ENCODE measurements around the gene HS6ST2.

The HS6ST2 gene

GRCh38 chrX:132745593-132745992 is 212.8 kb downstream of the HS6ST2 start:
- TF ChIP-seq CTCF (IDR thresholded peaks at IDR 0.05; ENCODE audit: extremely low read depth, insufficient read depth, missing control alignments): no peak
- in situ Hi-C loops (cut with MboI; ENCODE audit: low pct_unique_long_range_greater_than_20kb, low sequenced_read_pairs, unreplicated experiment): no loop called here

GRCh38 chrX:132744470-132744869 is 214.0 kb downstream of the HS6ST2 start:
- DNase-seq (ENCODE audit: low spot score): no peak
- no peak for TF ChIP-seq CTCF (IDR thresholded peaks at IDR 0.05; ENCODE audit: extremely low read depth, insufficient read depth, missing control alignments)
- in situ Hi-C loops (cut with MboI; ENCODE audit: low pct_unique_long_range_greater_than_20kb, low sequenced_read_pairs, unreplicated experiment): no loop called here

More at GRCh38 chrX:132745593-132745992, 212.8 kb downstream of the HS6ST2 start:
- DNase-seq (ENCODE audit: low spot score): no peak

GRCh38 chrX:132743086-132743485 is 215.3 kb downstream of the HS6ST2 start:
- no peak for DNase-seq (ENCODE audit: low spot score)
- TF ChIP-seq CTCF (IDR thresholded peaks at IDR 0.05; ENCODE audit: extremely low read depth, insufficient read depth, missing control alignments): no peak
- in situ Hi-C loops (cut with MboI; ENCODE audit: low pct_unique_long_range_greater_than_20kb, low sequenced_read_pairs, unreplicated experiment): no loop called here

GRCh38 chrX:132742246-132742645 is 216.2 kb downstream of the HS6ST2 start:
- DNase-seq (ENCODE audit: low spot score): no peak
- no peak for TF ChIP-seq CTCF (IDR thresholded peaks at IDR 0.05; ENCODE audit: extremely low read depth, insufficient read depth, missing control alignments)
- in situ Hi-C loops (cut with MboI; ENCODE audit: low pct_unique_long_range_greater_than_20kb, low sequenced_read_pairs, unreplicated experiment): no loop called here

GRCh38 chrX:132741689-132742088 is 216.7 kb downstream of the HS6ST2 start:
- no peak for DNase-seq (ENCODE audit: low spot score)
- no peak for TF ChIP-seq CTCF (IDR thresholded peaks at IDR 0.05; ENCODE audit: extremely low read depth, insufficient read depth, missing control alignments)
- in situ Hi-C loops (cut with MboI; ENCODE audit: low pct_unique_long_range_greater_than_20kb, low sequenced_read_pairs, unreplicated experiment): no loop called here

GRCh38 chrX:132740316-132741123 is 217.9 kb downstream of the HS6ST2 start:
- TF ChIP-seq CTCF (IDR thresholded peaks at IDR 0.05; ENCODE audit: extremely low read depth, insufficient read depth, missing control alignments): peak; percentile 56
- no peak for DNase-seq (ENCODE audit: low spot score)
- in situ Hi-C loops (cut with MboI; ENCODE audit: low pct_unique_long_range_greater_than_20kb, low sequenced_read_pairs, unreplicated experiment): no loop called here

Data from GM13977 (cell line).